Activated T-helper 2 cell treated with anti-CD3 and anti-CD28 coated beads, Interferon-gamma antibody, Interleukin-2, Interleukin-4, amounts not matched to agents 10 μg/mL and 5 μg/mL and 100 μg/mL, durations not matched to agents 14 hours and 24 hours and 36 hours (primary cell): ENCODE results near the gene BOK. TPM values are rescaled to one million over a fixed set of nuclear protein-coding genes. Genes with fewer than 3 reads are reported as not detected.

Source experiments
- DNase-seq: peaks from one replicate; pipeline ENCODE4 v3.0.0; 2021; ENCODE audit warnings: low spot score
- H3K27ac Mint-ChIP-seq: one replicate; pipeline ENCODE4 v1.8.0; 2021; ENCODE audit warnings: mixed read lengths
- H3K27me3 Mint-ChIP-seq: one replicate; pipeline ENCODE4 v1.8.0; 2021; ENCODE audit warnings: low read depth, mixed read lengths
- H3K36me3 Mint-ChIP-seq: one replicate; pipeline ENCODE4 v1.8.0; 2021; ENCODE audit warnings: low read depth, mixed read lengths
- H3K4me1 Mint-ChIP-seq: one replicate; pipeline ENCODE4 v1.8.0; 2021; ENCODE audit warnings: low read depth, mixed read lengths
- H3K4me3 Mint-ChIP-seq: one replicate; pipeline ENCODE4 v1.8.0; 2021; ENCODE audit warnings: low read depth, mild to moderate bottlenecking, moderate library complexity, mixed read lengths
- H3K9me3 Mint-ChIP-seq: one replicate; pipeline ENCODE4 v1.8.0; 2021; ENCODE audit warnings: mixed read lengths
- intact Hi-C: fragments of 100-400 bp; cut with micrococcal nuclease; formaldehyde crosslinking; loops from one replicate; pipeline ENCODE4 v1.15.1; 2023
- total RNA-seq: library from RNA; stranded (reverse); gene quantifications from 2 replicates; pipeline ENCODE4 v1.2.3, GENCODE V29; 2022

BOK gene
- total RNA-seq, 1 donor from 2014 or later: 0.27 TPM

- Mint-ChIP-seq H3K9me3 (peaks cover 3% of the 10 kb centered on the region), H3K36me3 (no peaks in the 10 kb centered on the region), H3K27ac (no peak overlapping the region), H3K4me3 (no peak overlapping the region), H3K4me1 (no peaks in the 10 kb centered on the region), H3K27me3 (peaks cover 1% of the 10 kb centered on the region)
- intact Hi-C loops: no loop called here
- DNase-seq: no peak
These were observed 27.3 kb upstream of the BOK start for GRCh38 chr2:241531161-241531722.

GRCh38 chr2:241532168-241532567, 26.4 kb upstream of the BOK start:
- peaks cover 3% of the 10 kb centered on the region for H3K27me3 Mint-ChIP-seq
- no peak for DNase-seq
- no peak overlapping the region for H3K4me3 Mint-ChIP-seq
- H3K4me1 Mint-ChIP-seq: no peaks in the 10 kb centered on the region
- H3K36me3 Mint-ChIP-seq: no peaks in the 10 kb centered on the region
- no peak overlapping the region for H3K27ac Mint-ChIP-seq
- intact Hi-C loops: no loop called here
- no peaks in the 10 kb centered on the region for H3K9me3 Mint-ChIP-seq

GRCh38 chr2:241532733-241533601, 25.6 kb upstream of the BOK start:
- Mint-ChIP-seq H3K9me3 (no peaks in the 10 kb centered on the region), H3K27me3 (peaks cover 3% of the 10 kb centered on the region), H3K4me1 (no peaks in the 10 kb centered on the region), H3K36me3 (no peaks in the 10 kb centered on the region), H3K4me3 (no peak overlapping the region), H3K27ac (no peak overlapping the region)
- intact Hi-C loops: no loop called here
- DNase-seq: no peak

- Mint-ChIP-seq H3K27me3 (peaks cover 6% of the 10 kb centered on the region), H3K4me3 (no peak overlapping the region), H3K4me1 (no peaks in the 10 kb centered on the region), H3K9me3 (no peaks in the 10 kb centered on the region), H3K36me3 (no peaks in the 10 kb centered on the region), H3K27ac (no peak overlapping the region)
- no peak for DNase-seq
- intact Hi-C loops: no loop called here
These were observed 24.3 kb upstream of the BOK start for GRCh38 chr2:241534293-241534692.

- Mint-ChIP-seq H3K36me3 (no peaks in the 10 kb centered on the region), H3K9me3 (no peaks in the 10 kb centered on the region), H3K27me3 (peaks cover 6% of the 10 kb centered on the region), H3K27ac (no peak overlapping the region), H3K4me1 (no peaks in the 10 kb centered on the region), H3K4me3 (no peak overlapping the region)
- intact Hi-C loops: no loop called here
- no peak for DNase-seq
These were observed 23.7 kb upstream of the BOK start for GRCh38 chr2:241534701-241535375.

GRCh38 chr2:241535871-241536655, 22.5 kb upstream of the BOK start:
- peaks cover 10% of the 10 kb centered on the region for H3K27me3 Mint-ChIP-seq
- H3K4me1 Mint-ChIP-seq: peaks cover 3% of the 10 kb centered on the region
- DNase-seq: no peak
- no peak overlapping the region for H3K4me3 Mint-ChIP-seq
- no peaks in the 10 kb centered on the region for H3K36me3 Mint-ChIP-seq
- no peak overlapping the region for H3K27ac Mint-ChIP-seq
- intact Hi-C loops: no loop called here
- H3K9me3 Mint-ChIP-seq: no peaks in the 10 kb centered on the region

GRCh38 chr2:241538838-241539615, 19.5 kb upstream of the BOK start:
- Mint-ChIP-seq H3K27me3 (peaks cover 17% of the 10 kb centered on the region), H3K4me1 (peaks cover 3% of the 10 kb centered on the region), H3K9me3 (no peaks in the 10 kb centered on the region), H3K4me3 (no peak overlapping the region), H3K27ac (no peak overlapping the region), H3K36me3 (no peaks in the 10 kb centered on the region)
- DNase-seq: no peak
- intact Hi-C loops: no loop called here

GRCh38 chr2:241539616-241540374, 18.8 kb upstream of the BOK start:
- Mint-ChIP-seq H3K27ac (no peak overlapping the region), H3K4me3 (no peak overlapping the region), H3K27me3 (peaks cover 17% of the 10 kb centered on the region), H3K4me1 (peaks cover 3% of the 10 kb centered on the region), H3K9me3 (no peaks in the 10 kb centered on the region), H3K36me3 (no peaks in the 10 kb centered on the region)
- no peak for DNase-seq
- intact Hi-C loops: no loop called here

- Mint-ChIP-seq H3K27ac (no peak overlapping the region), H3K36me3 (no peaks in the 10 kb centered on the region), H3K4me1 (peaks cover 3% of the 10 kb centered on the region), H3K9me3 (no peaks in the 10 kb centered on the region), H3K27me3 (peaks cover 17% of the 10 kb centered on the region), H3K4me3 (peak overlapping the region; percentile 34)
- DNase-seq: no peak
- intact Hi-C loops: no loop called here
These were observed 18.2 kb upstream of the BOK start for GRCh38 chr2:241540401-241540770.

GRCh38 chr2:241540771-241541561, 17.6 kb upstream of the BOK start:
- peaks cover 16% of the 10 kb centered on the region for H3K27me3 Mint-ChIP-seq
- H3K4me3 Mint-ChIP-seq: peak overlapping the region; percentile 34
- peaks cover 3% of the 10 kb centered on the region for H3K4me1 Mint-ChIP-seq
- peak; percentile 64 for DNase-seq
- H3K36me3 Mint-ChIP-seq: no peaks in the 10 kb centered on the region
- H3K27ac Mint-ChIP-seq: no peak overlapping the region
- no peaks in the 10 kb centered on the region for H3K9me3 Mint-ChIP-seq
- intact Hi-C loops: no loop called here

GRCh38 chr2:241541564-241542277, 16.8 kb upstream of the BOK start:
- H3K27me3 Mint-ChIP-seq: peaks cover 13% of the 10 kb centered on the region
- H3K4me1 Mint-ChIP-seq: peaks cover 3% of the 10 kb centered on the region
- H3K27ac Mint-ChIP-seq: no peak overlapping the region
- H3K9me3 Mint-ChIP-seq: no peaks in the 10 kb centered on the region
- H3K36me3 Mint-ChIP-seq: no peaks in the 10 kb centered on the region
- H3K4me3 Mint-ChIP-seq: no peak overlapping the region
- DNase-seq: no peak
- intact Hi-C loops: no loop called here
